OCI-LY7 (cell line): Measurements from ENCODE around the gene MYH6.

ENCODE experiments used
- CTCF ChIP-seq: fragments of 200-600 bp; sonication (generic); conservative IDR thresholded peaks from 2 replicates; pipeline ENCODE4 v1.5.1; 2014; ENCODE audit warnings: mild to moderate bottlenecking, antibody characterized with exemption, low read length, moderate library complexity, mixed read lengths
- EZH2phosphoT487 ChIP-seq: fragments of 200-600 bp; sonication (generic); IDR thresholded peaks from 2 replicates; pipeline ENCODE4 v1.6.1; 2018; ENCODE audit warnings: low read depth, borderline replicate concordance, mild to moderate bottlenecking, mixed run types, antibody characterized with exemption, low read length, moderate library complexity, mixed read lengths

DNA sequence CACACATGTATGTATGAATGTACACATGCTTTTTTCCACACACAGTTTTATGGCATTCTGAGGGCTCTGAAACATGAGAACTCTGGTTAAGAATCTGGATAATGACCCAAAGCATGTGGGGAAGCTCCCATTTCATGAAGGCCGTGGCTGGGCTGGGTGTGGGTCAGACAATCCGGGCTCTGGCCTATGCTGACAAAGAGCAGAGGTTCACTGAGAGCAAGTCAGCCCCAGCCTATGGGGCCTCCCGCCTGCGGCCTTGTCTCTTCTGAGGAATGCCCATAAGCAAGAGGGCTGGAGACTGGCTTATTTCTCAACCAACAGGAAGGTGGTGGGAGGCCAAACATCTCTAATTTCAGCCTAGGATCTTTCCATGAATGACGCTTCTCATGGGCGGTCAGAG lies 8.5 kb downstream of the MYH6 start:
- TF ChIP-seq CTCF (no peak), EZH2phosphoT487 (no peak)
